Stimulated activated naive CD4-positive, alpha-beta T cell (primary cell): Measurements from ENCODE around the gene SUFU.
"Not testable (repeated sequence)": the region's sequence is repeated elsewhere in the genome, so short reads cannot be mapped to it uniquely, and the experiment has no call there.

Experiments used
- DNase-seq, 6 experiments: peaks; one replicate each; lab custom pipeline; 2025; lab: John Stamatoyannopoulos, UW

Gene SUFU

GRCh38 chr10:102503264-102504178 is at the start of gene SUFU:
TSS of gene SUFU (plus strand) at chr10:102503972. CDS start at chr10:102504153, 181 bp downstream.
- DNase-seq, result peak; percentile 92 to 98 (median 98)

DNA sequence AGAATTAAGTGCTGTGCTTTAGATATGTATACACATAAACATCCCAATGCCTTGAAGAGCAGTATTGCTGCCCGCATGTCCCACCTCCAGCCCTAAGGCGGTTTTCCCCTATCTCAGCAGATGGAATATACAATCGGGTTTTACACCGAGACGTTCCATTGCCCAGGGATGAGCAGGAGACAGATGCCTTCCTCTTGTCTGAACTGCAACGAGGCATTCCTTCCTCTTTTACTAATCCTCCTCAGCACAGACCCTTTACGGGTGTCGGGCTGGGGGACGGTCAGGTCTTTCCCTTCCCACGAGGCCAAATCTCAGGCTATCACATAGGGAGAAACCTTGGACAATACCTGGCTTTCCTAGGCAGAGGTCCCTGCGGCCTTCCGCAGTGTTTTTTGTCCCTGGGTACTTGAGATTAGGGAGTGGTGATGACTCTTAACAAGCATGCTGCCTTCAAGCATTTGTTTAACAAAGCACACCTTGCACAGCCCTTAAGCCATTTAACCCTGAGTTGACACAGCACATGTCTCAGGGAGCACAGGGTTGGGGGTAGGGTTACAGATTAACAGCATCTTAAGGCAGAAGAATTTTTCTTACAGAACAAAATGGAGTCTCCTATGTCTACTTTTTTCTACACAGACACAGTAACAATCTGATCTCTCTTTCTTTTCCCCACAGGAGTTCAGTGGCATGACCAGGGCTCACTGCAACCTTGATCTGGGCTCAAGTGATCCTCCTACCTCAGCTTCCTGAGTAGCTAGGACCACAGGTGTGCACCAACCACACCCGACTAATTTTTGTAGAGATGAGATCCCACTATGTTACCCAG is 48.9 kb upstream of the SUFU start:
- DNase-seq, result not testable (repeated sequence)

DNA sequence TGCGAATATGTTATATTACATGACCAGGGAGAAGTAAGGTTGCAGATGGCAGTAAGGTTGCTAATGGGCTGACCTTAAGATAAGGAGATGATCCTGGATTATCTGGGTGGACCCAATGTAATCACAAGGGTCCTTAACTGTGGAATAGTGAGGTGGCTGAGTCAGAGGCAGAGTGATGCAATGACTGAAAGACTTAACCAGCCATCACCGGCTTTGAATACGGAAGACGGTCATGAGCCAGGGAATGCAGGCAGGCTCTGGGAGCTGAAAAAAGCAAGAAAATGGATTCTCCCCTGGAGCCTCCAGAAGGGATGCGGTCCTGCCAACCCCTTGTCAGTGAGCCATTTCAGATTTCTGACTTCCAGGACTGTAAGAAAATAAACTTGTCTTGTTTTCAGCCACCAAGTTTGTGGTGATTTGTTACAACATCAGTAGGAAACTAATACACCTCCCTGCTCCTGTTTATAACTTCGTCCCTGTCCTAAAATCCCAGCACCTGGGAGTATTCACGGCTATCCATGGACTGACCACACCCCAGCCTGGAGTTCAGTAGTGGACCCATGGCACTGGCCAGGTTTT is 47.8 kb upstream of the SUFU start:
- DNase-seq, result no peak

DNA sequence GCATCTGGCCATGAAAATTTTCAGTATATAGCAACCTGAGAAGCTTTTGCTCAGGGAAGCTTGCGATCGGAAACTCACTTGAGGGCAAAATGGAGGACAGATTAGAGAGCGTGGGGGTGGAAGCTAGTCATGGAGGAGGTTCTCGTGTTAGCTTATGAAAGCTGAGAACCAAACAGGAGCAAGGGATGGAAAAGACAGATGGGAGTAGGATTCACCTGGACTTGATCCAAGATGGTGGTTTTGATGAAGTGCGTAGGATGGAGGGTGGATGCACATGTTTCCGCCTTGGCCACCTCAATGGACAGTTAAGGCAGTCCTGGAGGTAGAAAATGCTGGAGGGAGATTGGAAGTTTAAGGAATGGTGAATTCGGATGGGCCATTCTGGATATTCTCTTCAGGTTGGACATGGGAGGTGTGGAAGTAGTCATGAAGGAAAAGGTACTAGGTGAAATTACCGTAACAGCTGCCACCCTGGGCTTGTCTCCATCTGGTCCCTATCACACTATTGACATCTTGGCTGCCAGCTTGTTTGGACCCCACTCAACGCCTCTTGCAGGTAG is 46.1 kb upstream of the SUFU start:
- DNase-seq, result no peak

DNA sequence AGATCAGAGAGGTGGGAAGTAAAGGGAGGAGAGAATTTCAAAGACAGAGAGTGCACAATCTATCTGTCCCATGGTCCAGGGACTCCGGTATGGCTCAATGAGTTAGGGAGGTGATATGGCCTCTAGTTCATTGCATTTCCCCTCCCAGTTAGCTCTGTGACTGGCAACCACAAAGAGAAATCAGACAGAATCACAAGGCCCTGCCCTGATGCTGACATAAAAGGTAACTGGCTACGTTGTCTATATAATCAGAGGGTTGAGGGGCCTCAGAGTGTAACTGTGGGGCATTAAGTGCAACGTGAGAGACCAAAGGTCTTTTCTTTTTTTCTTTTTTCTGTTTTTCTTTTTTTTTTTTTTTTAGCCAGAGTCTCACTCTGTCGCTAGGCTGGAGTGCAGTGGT is 45.1 kb upstream of the SUFU start:
- DNase-seq, result no peak

DNA sequence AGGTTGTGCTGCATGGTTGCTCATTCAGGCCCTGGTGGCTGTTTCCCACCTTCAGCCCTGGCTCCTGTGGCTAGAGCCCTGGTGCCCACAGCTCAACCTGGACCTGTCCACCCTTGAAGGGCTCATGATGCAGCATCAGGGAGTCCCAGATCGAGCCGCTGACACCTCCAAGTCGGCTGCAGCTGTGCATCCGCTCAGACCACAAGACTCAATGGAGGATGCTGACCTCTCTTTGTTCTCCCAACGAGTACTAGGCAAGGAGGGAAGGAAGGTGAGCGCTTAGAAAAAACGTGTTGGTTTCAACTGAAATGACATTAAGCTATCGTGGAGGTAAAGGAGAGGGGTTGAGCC is 43.0 kb upstream of the SUFU start:
- no peak for DNase-seq

DNA sequence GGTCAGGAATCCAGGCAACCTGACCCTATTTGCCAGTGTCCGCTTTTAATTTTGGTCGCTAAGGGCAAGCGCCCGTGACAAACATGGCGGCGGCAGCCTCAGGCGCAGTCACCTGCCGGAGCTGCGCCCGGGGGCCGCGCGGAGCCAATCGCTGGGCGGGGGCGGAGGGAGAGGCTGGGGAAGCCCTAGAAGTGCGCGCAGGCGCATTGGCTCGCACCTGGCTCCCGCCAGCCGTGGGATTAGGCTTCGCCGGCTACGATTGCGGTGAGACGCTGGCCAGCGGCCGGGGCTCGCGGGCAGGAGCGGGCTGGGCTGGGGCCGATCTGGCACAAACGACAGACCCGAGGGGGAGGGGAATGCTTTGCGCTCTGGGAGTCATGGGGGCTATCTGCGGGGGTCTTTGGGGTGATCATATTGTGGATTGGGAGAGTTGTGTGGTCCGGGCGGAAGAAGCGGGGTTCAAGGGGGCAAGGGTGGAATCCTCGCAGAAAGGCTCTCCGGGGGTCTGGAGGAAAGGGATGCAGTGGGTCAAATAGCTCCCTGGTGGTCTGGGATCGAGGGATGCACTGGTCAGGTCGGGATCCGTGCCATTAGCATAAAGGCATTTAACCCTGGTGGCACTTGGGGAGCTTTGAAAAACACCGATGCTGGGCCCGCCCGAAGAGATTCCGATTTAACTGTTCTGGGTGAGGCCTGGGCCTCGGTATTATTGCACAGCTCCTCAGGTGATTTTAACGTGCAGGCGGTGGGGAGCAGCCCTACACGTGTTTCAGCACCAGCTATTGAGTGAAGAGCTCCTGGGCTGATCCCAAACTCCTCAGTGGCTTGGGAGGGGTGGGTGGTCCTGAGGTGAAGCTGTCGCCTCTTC is 42.4 kb upstream of the SUFU start:
- DNase-seq, result peak; percentile 78 to 91 (median 90)

- DNase-seq, result no peak
These were observed 41.2 kb upstream of the SUFU start for GRCh38 chr10:102462512-102463054.

DNA sequence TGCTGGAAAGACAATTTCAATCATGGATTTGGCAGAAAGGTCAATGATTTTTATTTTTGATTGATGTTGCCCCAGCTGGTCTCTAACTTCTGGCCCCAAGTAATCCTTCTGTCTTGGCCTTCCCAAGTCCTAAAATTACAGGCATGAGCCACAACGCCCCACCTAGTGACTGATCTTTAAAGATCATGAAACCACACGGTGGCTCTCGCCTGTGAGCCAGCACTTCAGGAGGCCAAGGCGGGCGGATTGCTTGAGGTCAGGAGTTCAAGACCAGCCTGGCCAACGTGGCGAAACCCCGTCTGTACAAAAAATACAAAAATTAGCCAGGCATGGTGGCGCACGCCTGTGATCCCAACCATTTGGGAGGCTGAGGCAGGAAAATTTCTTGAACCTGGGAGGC is 39.8 kb upstream of the SUFU start:
- DNase-seq, result no peak

GRCh38 chr10:102465466-102465865 is 38.3 kb upstream of the SUFU start:
- DNase-seq, result no peak

DNA sequence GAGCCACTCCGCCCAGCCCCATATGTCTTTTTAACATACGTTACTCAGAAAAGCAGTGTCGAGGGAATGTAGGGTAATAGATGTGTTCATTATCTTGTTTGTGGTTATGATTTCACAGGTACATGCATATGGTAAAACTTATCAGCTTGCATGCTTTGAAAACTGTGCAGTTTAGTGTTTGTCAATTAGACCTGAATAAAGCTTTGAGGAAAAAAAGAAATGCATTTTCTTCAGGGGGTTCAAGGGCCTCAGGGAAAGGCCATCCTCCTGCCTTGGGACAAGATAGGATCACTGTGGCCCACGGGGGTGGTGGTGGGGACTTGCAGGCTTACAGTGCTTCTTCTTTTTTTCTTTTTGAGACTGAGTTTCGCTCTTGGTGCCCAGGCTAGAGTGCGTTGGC is 36.5 kb upstream of the SUFU start:
- no peak for DNase-seq

- no peak for DNase-seq
These were observed 35.8 kb upstream of the SUFU start for GRCh38 chr10:102467971-102468438.

DNA sequence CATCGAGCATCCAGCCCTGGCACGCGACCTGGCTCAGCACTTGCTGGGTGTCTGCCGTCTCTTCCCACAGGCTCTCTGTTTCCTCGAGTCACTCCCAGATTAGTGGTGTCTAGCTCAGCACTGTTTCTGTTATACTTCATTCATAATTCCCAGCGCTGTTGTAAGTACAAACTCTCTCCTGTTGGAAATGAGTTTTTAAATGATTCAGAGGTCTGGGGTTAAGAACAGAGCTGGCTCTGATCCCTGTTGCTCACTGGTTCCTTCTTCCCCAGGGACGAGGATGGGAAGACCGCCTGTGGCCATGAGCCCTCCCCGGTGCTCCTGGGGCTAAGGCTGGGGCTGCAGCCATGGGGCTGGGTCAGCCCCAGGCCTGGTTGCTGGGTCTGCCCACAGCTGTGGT is 35.1 kb upstream of the SUFU start:
- no peak for DNase-seq

- no peak for DNase-seq
These were observed 32.9 kb upstream of the SUFU start for GRCh38 chr10:102470579-102471546.

DNA sequence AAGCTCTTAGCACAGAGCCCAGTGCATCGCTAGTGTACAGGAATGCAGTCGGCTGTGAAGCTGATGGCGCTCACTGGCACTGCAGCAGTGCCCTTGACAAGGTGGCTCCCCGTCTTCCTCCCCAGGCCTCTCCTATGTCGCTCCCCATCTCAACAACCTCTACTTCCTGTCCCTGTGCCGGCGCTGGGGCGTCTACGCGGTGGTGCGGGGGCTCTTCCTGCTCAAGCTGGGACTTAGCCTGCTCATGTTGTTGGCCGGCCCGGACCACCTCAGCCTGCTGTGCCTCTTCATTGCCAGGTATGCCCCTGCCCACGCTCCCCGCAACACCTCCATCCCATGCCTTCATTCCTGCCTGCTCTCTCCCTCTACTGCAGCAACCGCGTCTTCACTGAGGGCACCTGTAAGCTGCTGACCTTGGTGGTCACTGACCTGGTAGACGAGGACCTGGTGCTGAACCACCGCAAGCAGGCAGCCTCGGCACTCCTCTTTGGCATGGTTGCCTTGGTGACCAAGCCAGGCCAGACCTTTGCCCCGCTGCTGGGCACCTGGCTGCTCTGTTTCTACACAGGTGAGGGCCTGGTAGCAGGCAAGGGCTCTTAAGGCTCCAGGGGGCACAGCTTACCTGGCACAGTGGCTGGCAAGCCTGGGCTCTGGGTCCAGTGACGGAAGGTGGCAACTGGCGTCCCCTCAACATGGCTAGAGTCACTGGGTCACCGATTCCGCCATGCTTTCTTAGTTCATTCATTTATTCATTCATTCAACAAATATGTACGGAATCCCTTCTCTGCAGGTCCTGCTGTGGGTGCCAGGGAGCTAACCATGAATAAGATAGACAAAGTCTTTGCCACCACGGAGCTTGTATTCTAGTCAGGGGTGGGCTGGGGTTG is 30.1 kb upstream of the SUFU start:
- peak in 5 of 6 experiments; percentile 12 to 45 (median 15) for DNase-seq

DNA sequence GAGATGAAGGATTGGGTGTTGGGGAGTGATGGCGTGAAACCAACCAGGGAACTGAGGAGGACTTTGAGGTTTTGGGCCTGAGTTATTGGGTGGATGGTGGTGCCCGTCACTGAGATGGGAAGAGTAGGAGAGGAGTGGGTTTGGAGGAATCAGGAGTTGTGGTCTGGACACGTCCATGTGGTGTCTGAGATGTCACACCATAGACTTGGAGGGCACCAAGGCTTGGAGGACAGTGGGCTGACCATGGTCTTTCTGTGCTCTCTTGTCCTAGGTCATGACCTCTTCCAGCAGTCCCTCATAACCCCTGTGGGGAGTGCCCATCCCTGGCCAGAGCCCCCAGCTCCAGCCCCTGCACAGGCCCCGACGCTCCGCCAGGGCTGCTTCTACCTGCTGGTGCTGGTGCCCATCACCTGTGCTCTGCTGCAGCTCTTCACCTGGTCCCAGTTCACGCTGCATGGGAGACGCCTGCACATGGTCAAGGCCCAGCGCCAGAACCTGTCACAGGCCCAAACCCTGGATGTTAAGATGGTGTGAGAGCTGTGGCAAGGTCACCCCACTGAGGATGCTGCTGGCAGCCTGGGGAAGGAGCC is 28.2 kb upstream of the SUFU start:
- DNase-seq, result no peak

DNA sequence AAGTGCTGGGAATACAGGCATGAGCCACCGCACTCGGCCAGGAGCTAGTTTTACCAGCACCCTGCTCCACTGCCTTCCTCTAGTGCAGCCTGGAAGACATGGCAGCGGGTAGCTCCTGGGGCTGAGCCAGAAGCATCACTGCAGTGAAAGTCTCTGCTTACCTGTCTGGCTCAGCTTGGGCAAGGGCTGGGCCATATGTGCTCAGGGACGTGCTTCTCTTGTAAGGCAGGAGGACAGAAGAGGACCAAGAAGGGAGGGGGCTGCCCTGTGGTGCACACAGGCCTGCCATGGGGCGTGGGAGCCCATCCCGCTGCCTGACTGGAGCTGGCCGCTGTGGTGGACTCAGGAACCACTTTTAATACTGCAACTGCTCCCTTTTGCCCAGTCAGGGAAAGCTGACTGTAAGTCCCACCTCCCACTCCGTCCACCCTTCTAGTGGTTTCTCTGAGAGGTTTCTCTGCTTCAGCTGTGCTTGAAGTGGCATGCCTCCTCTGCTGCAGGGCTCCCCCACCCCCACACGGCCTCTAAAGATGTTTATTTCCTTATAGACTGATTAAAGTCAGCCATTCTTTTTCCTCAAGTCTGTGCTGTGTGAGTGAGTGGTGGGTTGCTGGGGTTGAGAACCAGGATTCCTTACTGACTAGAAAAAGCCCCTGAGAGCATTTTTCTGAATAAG is 27.2 kb upstream of the SUFU start:
- DNase-seq, result peak in 3 of 6 experiments; percentile 11 to 18 (median 12)

DNA sequence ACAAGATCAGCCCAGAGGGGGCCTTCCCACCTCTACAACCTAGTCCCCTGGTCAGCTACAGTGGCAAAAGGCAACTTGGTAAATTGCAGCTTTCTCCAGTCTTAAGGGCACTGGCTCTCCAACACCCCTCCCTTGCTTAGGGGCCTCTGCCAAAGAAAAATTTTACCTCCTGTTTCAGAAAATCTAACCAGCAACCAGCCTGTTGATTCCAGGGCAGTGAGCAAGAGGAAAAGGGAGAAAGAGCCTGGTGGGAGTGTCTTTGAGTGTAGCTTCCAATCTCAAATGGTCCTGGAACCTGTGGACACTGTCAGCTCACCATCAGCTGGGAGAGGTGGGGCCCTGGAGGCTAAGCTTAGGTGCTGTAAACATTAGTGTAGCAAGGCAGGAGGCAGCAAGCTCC is 24.1 kb upstream of the SUFU start:
- no peak for DNase-seq
